K562 (cell line): ENCODE results near the gene RPS23. TPM values are rescaled to one million over a fixed set of nuclear protein-coding genes. Genes with fewer than 3 reads are reported as not detected.

Experiments used
- BACH1 ChIP-seq: fragments of 200-800 bp; sonication (Bioruptor generic); IDR thresholded peaks from 2 replicates; pipeline ENCODE4 v1.6.1; 2016; ENCODE audit warnings: missing genetic modification characterization, missing compliant biosample characterization
- C11orf30 ChIP-seq: fragments of 450-650 bp; IDR thresholded peaks from 2 replicates; pipeline ENCODE4 v1.6.1; 2016; ENCODE audit warnings: low read depth, mild to moderate bottlenecking
- CREM ChIP-seq: IDR thresholded peaks from 2 replicates; pipeline ENCODE4 v1.6.1; 2014; ENCODE audit warnings: antibody characterized with exemption, low read depth
- FOXK1 ChIP-seq: sonication (generic); formaldehyde crosslinking; IDR thresholded peaks from 2 replicates; pipeline ENCODE4 v1.8.0; 2022; ENCODE audit warnings: missing genetic modification reagents, mild to moderate bottlenecking, borderline replicate concordance
- FOXM1 ChIP-seq, 2 experiments: fragments of 450-650 bp in 1 of 2; sonication (generic) in 1 of 2; formaldehyde crosslinking in 1 of 2; IDR thresholded peaks; 2 replicates each; pipeline versions ENCODE4 v1.6.1 to v1.9.0; 2017 to 2022; ENCODE audit warnings: low read depth in 2 of 2, mild to moderate bottlenecking in 2 of 2, missing genetic modification reagents in 1 of 2, moderate library complexity in 1 of 2
- GABPA ChIP-seq: fragments of 200-800 bp; sonication (Bioruptor generic); conservative IDR thresholded peaks from 2 replicates; pipeline ENCODE4 v1.6.1; 2016; ENCODE audit warnings: low read depth, missing genetic modification characterization, missing compliant biosample characterization
- HMG20A ChIP-seq: fragments of 450-650 bp; formaldehyde crosslinking; conservative IDR thresholded peaks from 2 replicates; pipeline ENCODE4 v1.4.0; 2020; ENCODE audit warnings: mild to moderate bottlenecking, mixed read lengths
- HNRNPUL1 ChIP-seq: fragments of 200-400 bp; formaldehyde crosslinking; IDR thresholded peaks from 2 replicates; pipeline ENCODE4 v1.6.1; 2017; ENCODE audit warnings: low read length
- JUND ChIP-seq, 2 experiments: IDR thresholded peaks; 2 replicates in 1 of 2; 3 replicates in 1 of 2; pipeline ENCODE4 v1.6.1; 2011; ENCODE audit warnings: borderline replicate concordance in 2 of 2, low read depth in 2 of 2, low read length in 2 of 2, improper control_type of control experiment in 1 of 2, missing biosample characterization in 1 of 2, missing genetic modification characterization in 1 of 2, missing genetic modification reagents in 1 of 2
- LCOR ChIP-seq: sonication (generic); formaldehyde crosslinking; IDR thresholded peaks from 2 replicates; pipeline ENCODE4 v1.8.0; 2022; ENCODE audit warnings: mild to moderate bottlenecking, missing genetic modification reagents
- PURB ChIP-seq: sonication (generic); formaldehyde crosslinking; IDR thresholded peaks from 2 replicates; pipeline ENCODE4 v1.9.0; 2021; ENCODE audit warnings: low read depth, mild to moderate bottlenecking, missing genetic modification reagents
- RB1 ChIP-seq: fragments of 450-650 bp; IDR thresholded peaks from 2 replicates; pipeline ENCODE4 v1.6.1; 2017; ENCODE audit warnings: low read depth, mild to moderate bottlenecking
- STAG1 ChIP-seq: sonication (generic); formaldehyde crosslinking; IDR thresholded peaks from 2 replicates; pipeline ENCODE4 v1.5.0; 2020; ENCODE audit warnings: missing genetic modification reagents, borderline replicate concordance
- polyA plus RNA-seq, 8 experiments: library from polyadenylated mRNA; depleted of rRNA in 4 of 8; stranded (reverse) in 5 of 8; unstranded in 3 of 8; fragments of >200 nt; fragmentation: Nextera tagmentation in 2 of 8; fragmentation: Illumina TruSeq in 1 of 8; extraction: Ambion mirVana in 2 of 8; extraction: Trizol in 1 of 8; gene quantifications; 2 replicates each; pipeline versions ENCODE4 v1.2.1 to v1.2.3, GENCODE V29; 2011 to 2014; ENCODE audit warnings: inconsistent platforms in 1 of 8, missing spikeins in 1 of 8
- total RNA-seq, 7 experiments: library from RNA; depleted of rRNA in 6 of 7; stranded (reverse); fragments of >200 nt in 6 of 7; fragmentation: Illumina TruSeq in 2 of 7; extraction: Trizol in 2 of 7; gene quantifications; 2 replicates each; pipeline versions ENCODE4 v1.2.1 to v1.2.3, GENCODE V29; 2011 to 2021; ENCODE audit warnings: low replicate concordance in 1 of 7
- TF ChIP-seq, protein P1 (sequence below): fragments of 450-650 bp; formaldehyde crosslinking; IDR thresholded peaks from 2 replicates; pipeline ENCODE4 v1.4.0; 2022; ENCODE audit warnings: missing genetic modification characterization
- TF ChIP-seq, protein P2 (sequence below): sonication (generic); formaldehyde crosslinking; IDR thresholded peaks from 2 replicates; pipeline ENCODE4 v1.8.0; 2022; ENCODE audit warnings: missing genetic modification reagents, mild to moderate bottlenecking, borderline replicate concordance
- TF ChIP-seq, protein P3 (sequence below), 2 experiments: fragments of 200-800 bp in 1 of 2; sonication (Bioruptor generic) in 1 of 2; sonication (generic) in 1 of 2; formaldehyde crosslinking in 1 of 2; IDR thresholded peaks in 1 of 2; conservative IDR thresholded peaks in 1 of 2; 2 replicates each; pipeline versions ENCODE4 v1.5.0 to v1.6.1; 2016 to 2020; ENCODE audit warnings: missing compliant biosample characterization in 1 of 2, missing genetic modification characterization in 1 of 2, missing genetic modification reagents in 1 of 2
- TF ChIP-seq, protein P4 (sequence below): sonication (generic); formaldehyde crosslinking; IDR thresholded peaks from 2 replicates; pipeline ENCODE4 v1.8.1; 2023; ENCODE audit warnings: mild to moderate bottlenecking, missing genetic modification reagents, moderate library complexity
- TF ChIP-seq, protein P5 (sequence below), 3 experiments: IDR thresholded peaks in 2 of 3; conservative IDR thresholded peaks in 1 of 3; 2 replicates each; pipeline ENCODE4 v1.5.1; 2011 to 2012; ENCODE audit warnings: low read length in 3 of 3, mild to moderate bottlenecking in 3 of 3, control low read depth in 2 of 3, improper control_type of control experiment in 1 of 3, inconsistent platforms in 1 of 3, low read depth in 1 of 3, mixed read lengths in 1 of 3, moderate library complexity in 1 of 3; ENCODE audit not compliant: insufficient read depth in 2 of 3
- TF ChIP-seq, protein P6 (sequence below): sonication (generic); formaldehyde crosslinking; IDR thresholded peaks from 2 replicates; pipeline ENCODE4 v1.9.0; 2022; ENCODE audit warnings: mild to moderate bottlenecking, missing genetic modification reagents

RPS23 gene
- total and polyA plus RNA-seq, 9 of the 15 experiments (the other 6 are each of a cell fraction or from before 2014, with no cell fraction given): 3,252 to 10,689 (median 6,302) TPM

DNA sequence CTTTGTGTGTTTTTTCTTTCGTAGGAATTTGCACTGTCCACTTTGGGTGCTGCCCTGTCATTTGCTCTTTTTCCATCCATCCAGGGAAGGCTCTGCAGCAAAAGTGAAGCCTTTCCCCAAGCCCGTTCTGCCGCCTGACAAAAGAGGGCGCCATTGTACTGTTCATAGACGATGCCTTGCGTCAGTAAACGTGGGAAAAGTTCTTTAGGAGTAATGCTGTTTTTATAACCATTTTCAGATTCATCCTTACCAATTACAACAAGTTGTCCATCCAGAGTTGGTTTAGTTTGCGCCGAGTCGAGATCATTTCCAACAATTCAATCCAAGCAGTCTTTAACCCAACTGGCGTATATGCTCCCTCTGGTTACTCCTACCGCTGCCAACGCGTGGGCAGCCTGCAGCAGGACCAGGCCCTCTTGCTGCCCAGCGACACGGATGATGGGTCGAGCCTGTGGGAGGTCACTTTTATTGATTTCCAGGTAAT is 34.3 kb upstream of the RPS23 start (continued):
- TF ChIP-seq FOXK1 (CRISPR knock-in tag): no peak
- TF ChIP-seq, protein P1, sequence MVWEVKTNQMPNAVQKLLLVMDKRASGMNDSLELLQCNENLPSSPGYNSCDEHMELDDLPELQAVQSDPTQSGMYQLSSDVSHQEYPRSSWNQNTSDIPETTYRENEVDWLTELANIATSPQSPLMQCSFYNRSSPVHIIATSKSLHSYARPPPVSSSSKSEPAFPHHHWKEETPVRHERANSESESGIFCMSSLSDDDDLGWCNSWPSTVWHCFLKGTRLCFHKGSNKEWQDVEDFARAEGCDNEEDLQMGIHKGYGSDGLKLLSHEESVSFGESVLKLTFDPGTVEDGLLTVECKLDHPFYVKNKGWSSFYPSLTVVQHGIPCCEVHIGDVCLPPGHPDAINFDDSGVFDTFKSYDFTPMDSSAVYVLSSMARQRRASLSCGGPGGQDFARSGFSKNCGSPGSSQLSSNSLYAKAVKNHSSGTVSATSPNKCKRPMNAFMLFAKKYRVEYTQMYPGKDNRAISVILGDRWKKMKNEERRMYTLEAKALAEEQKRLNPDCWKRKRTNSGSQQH (CRISPR knock-in tag): no peak
- peak; percentile 42; the same call in 1 of the 2 replicates for TF ChIP-seq JUND (IDR thresholded peaks at IDR 0.05; ENCODE audit: borderline replicate concordance, low read depth, low read length)
- TF ChIP-seq JUND (tag; IDR thresholded peaks at IDR 0.05; ENCODE audit: borderline replicate concordance, low read depth, low read length): peak; percentile 30; the same call in 1 of the 3 replicates
- TF ChIP-seq, protein P2, sequence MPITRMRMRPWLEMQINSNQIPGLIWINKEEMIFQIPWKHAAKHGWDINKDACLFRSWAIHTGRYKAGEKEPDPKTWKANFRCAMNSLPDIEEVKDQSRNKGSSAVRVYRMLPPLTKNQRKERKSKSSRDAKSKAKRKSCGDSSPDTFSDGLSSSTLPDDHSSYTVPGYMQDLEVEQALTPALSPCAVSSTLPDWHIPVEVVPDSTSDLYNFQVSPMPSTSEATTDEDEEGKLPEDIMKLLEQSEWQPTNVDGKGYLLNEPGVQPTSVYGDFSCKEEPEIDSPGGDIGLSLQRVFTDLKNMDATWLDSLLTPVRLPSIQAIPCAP (CRISPR knock-in tag): no peak
- no peak for TF ChIP-seq PURB (CRISPR knock-in tag)
- no peak for TF ChIP-seq HMG20A (CRISPR knock-in tag)
- no peak for TF ChIP-seq C11orf30
- TF ChIP-seq, protein P3, sequence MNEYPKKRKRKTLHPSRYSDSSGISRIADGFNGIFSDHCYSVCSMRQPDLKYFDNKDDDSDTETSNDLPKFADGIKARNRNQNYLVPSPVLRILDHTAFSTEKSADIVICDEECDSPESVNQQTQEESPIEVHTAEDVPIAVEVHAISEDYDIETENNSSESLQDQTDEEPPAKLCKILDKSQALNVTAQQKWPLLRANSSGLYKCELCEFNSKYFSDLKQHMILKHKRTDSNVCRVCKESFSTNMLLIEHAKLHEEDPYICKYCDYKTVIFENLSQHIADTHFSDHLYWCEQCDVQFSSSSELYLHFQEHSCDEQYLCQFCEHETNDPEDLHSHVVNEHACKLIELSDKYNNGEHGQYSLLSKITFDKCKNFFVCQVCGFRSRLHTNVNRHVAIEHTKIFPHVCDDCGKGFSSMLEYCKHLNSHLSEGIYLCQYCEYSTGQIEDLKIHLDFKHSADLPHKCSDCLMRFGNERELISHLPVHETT (CRISPR knock-in tag; conservative IDR thresholded peaks at IDR 0.05 in 1 of 2, IDR thresholded peaks at IDR 0.05 in 1 of 2): no peak
- TF ChIP-seq, protein P4, sequence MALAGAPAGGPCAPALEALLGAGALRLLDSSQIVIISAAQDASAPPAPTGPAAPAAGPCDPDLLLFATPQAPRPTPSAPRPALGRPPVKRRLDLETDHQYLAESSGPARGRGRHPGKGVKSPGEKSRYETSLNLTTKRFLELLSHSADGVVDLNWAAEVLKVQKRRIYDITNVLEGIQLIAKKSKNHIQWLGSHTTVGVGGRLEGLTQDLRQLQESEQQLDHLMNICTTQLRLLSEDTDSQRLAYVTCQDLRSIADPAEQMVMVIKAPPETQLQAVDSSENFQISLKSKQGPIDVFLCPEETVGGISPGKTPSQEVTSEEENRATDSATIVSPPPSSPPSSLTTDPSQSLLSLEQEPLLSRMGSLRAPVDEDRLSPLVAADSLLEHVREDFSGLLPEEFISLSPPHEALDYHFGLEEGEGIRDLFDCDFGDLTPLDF (CRISPR knock-in tag): no peak
- TF ChIP-seq RB1: peak; percentile 66; the same call in 1 of the 2 replicates
- TF ChIP-seq, protein P5, sequence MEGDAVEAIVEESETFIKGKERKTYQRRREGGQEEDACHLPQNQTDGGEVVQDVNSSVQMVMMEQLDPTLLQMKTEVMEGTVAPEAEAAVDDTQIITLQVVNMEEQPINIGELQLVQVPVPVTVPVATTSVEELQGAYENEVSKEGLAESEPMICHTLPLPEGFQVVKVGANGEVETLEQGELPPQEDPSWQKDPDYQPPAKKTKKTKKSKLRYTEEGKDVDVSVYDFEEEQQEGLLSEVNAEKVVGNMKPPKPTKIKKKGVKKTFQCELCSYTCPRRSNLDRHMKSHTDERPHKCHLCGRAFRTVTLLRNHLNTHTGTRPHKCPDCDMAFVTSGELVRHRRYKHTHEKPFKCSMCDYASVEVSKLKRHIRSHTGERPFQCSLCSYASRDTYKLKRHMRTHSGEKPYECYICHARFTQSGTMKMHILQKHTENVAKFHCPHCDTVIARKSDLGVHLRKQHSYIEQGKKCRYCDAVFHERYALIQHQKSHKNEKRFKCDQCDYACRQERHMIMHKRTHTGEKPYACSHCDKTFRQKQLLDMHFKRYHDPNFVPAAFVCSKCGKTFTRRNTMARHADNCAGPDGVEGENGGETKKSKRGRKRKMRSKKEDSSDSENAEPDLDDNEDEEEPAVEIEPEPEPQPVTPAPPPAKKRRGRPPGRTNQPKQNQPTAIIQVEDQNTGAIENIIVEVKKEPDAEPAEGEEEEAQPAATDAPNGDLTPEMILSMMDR (IDR thresholded peaks at IDR 0.05 in 2 of 3, conservative IDR thresholded peaks at IDR 0.05 in 1 of 3; ENCODE audit: insufficient read depth in 2 of 3, low read depth in 1 of 3, low read length in 3 of 3): peak; percentile 81 to 95 (median 95)
- no peak for TF ChIP-seq HNRNPUL1
- TF ChIP-seq, protein P6, sequence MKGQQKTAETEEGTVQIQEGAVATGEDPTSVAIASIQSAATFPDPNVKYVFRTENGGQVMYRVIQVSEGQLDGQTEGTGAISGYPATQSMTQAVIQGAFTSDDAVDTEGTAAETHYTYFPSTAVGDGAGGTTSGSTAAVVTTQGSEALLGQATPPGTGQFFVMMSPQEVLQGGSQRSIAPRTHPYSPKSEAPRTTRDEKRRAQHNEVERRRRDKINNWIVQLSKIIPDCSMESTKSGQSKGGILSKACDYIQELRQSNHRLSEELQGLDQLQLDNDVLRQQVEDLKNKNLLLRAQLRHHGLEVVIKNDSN (CRISPR knock-in tag): no peak
- no peak for TF ChIP-seq GABPA
- TF ChIP-seq BACH1 (tag): no peak
- 0 out of 2 replicates have a peak, but pooled peaks have one; percentile 34 for TF ChIP-seq LCOR (CRISPR knock-in tag)
- peak; percentile 93 for TF ChIP-seq CREM
- peak; percentile 76; the same call in 1 of the 2 replicates for TF ChIP-seq STAG1 (CRISPR knock-in tag)
- TF ChIP-seq FOXM1 (IDR thresholded peaks at IDR 0.05; ENCODE audit: low read depth): no peak
- no peak for TF ChIP-seq FOXM1 (CRISPR knock-in tag; IDR thresholded peaks at IDR 0.05; ENCODE audit: low read depth)
